H9 (cell line): Measurements from ENCODE around the gene PIK3CD. TPM values are rescaled to one million over a fixed set of nuclear protein-coding genes. Genes with fewer than 3 reads are reported as not detected.

Experiments used
- DNase-seq: peaks from one replicate; pipeline ENCODE4 v3.0.0-alpha.2; 2017
- H2AFZ ChIP-seq: one replicate; pipeline ENCODE4 v1.6.1; 2013; ENCODE audit warnings: mild to moderate bottlenecking, low read length, control low read depth, moderate library complexity
- H2AK5ac ChIP-seq: 2 replicates; pipeline ENCODE4 v1.6.1; 2013; ENCODE audit warnings: low read length, control low read depth, mixed read lengths; ENCODE audit not compliant: insufficient read length
- H2BK120ac ChIP-seq: one replicate; pipeline ENCODE4 v1.6.1; 2013; ENCODE audit warnings: low read depth, mild to moderate bottlenecking, low read length, control low read depth, inconsistent platforms; ENCODE audit not compliant: poor library complexity, severe bottlenecking
- H2BK12ac ChIP-seq: 2 replicates; pipeline ENCODE4 v1.6.1; 2013; ENCODE audit warnings: low read length, control low read depth, mixed read lengths, low read depth; ENCODE audit not compliant: insufficient read length
- H2BK15ac ChIP-seq: 2 replicates; pipeline ENCODE4 v1.6.1; 2013; ENCODE audit warnings: low read depth, low read length, control low read depth
- H2BK20ac ChIP-seq: one replicate; pipeline ENCODE4 v1.6.1; 2013; ENCODE audit warnings: low read depth, mild to moderate bottlenecking, low read length, control low read depth, inconsistent platforms; ENCODE audit not compliant: poor library complexity, severe bottlenecking
- H2BK5ac ChIP-seq: 2 replicates; pipeline ENCODE4 v1.6.1; 2013; ENCODE audit warnings: low read length, control low read depth, mixed read lengths; ENCODE audit not compliant: insufficient read length
- H3K14ac ChIP-seq: 2 replicates; pipeline ENCODE4 v1.6.1; 2013; ENCODE audit warnings: low read length, control low read depth; ENCODE audit not compliant: insufficient read depth
- H3K18ac ChIP-seq: 2 replicates; pipeline ENCODE4 v1.6.1; 2013; ENCODE audit warnings: low read depth, mild to moderate bottlenecking, mixed read lengths, low read length, control low read depth; ENCODE audit not compliant: insufficient read length
- H3K23ac ChIP-seq: 2 replicates; pipeline ENCODE4 v1.6.1; 2013; ENCODE audit warnings: low read length, control low read depth, mixed read lengths, low read depth; ENCODE audit not compliant: insufficient read length
- H3K23me2 ChIP-seq: 2 replicates; pipeline ENCODE4 v1.6.1; 2013; ENCODE audit warnings: low read depth, mild to moderate bottlenecking, mixed read lengths, low read length, control low read depth; ENCODE audit not compliant: insufficient read length, poor library complexity, severe bottlenecking
- H3K27ac ChIP-seq: 2 replicates; pipeline ENCODE4 v1.5.1; 2013; ENCODE audit warnings: low read length, control low read depth, mixed read lengths, low read depth; ENCODE audit not compliant: insufficient read length
- H3K27me3 ChIP-seq: 2 replicates; pipeline ENCODE4 v1.6.1; 2013; ENCODE audit warnings: low read length, control low read depth, inconsistent platforms; ENCODE audit not compliant: insufficient read depth
- H3K4ac ChIP-seq: 2 replicates; pipeline ENCODE4 v1.6.1; 2013; ENCODE audit warnings: low read depth, mild to moderate bottlenecking, control low read depth, inconsistent platforms, low read length, moderate library complexity
- H3K4me1 ChIP-seq: 2 replicates; pipeline ENCODE4 v1.6.1; 2013; ENCODE audit warnings: low read length, control low read depth, inconsistent platforms; ENCODE audit not compliant: insufficient read depth
- H3K4me2 ChIP-seq: 2 replicates; pipeline ENCODE4 v1.6.1; 2013; ENCODE audit warnings: low read length, control low read depth, mixed read lengths; ENCODE audit not compliant: insufficient read length, insufficient read depth
- H3K56ac ChIP-seq: 2 replicates; pipeline ENCODE4 v1.6.1; 2013; ENCODE audit warnings: low read depth, mild to moderate bottlenecking, mixed read lengths, low read length, control low read depth; ENCODE audit not compliant: insufficient read length
- H3K79me1 ChIP-seq: 2 replicates; pipeline ENCODE4 v1.6.1; 2013; ENCODE audit warnings: low read depth, mild to moderate bottlenecking, moderate library complexity, low read length, control low read depth, inconsistent platforms; ENCODE audit not compliant: insufficient read depth, poor library complexity, severe bottlenecking
- H3K79me2 ChIP-seq: 2 replicates; pipeline ENCODE4 v1.6.1; 2013; ENCODE audit warnings: low read length, control low read depth, inconsistent platforms; ENCODE audit not compliant: insufficient read depth
- H3K9ac ChIP-seq: 2 replicates; pipeline ENCODE4 v1.6.1; 2013; ENCODE audit warnings: low read length, control low read depth, mixed read lengths; ENCODE audit not compliant: insufficient read length; ENCODE audit errors: extremely low read depth
- H3K9me3 ChIP-seq: one replicate; pipeline ENCODE4 v1.6.1; 2013; ENCODE audit warnings: low read depth, low read length, inconsistent platforms; ENCODE audit not compliant: control insufficient read depth
- H3T11ph ChIP-seq: one replicate; pipeline ENCODE4 v1.6.1; 2013; ENCODE audit warnings: mild to moderate bottlenecking, low read length, control low read depth, inconsistent platforms
- H4K20me1 ChIP-seq: one replicate; pipeline ENCODE4 v1.6.1; 2013; ENCODE audit not compliant: control insufficient read depth, insufficient read length, insufficient read depth
- H4K5ac ChIP-seq: 2 replicates; pipeline ENCODE4 v1.6.1; 2013; ENCODE audit warnings: low read depth, mild to moderate bottlenecking, mixed read lengths, low read length, control low read depth; ENCODE audit not compliant: insufficient read length
- H4K8ac ChIP-seq: replicated peaks from 2 replicates; pipeline ENCODE4 v1.6.1; 2013; ENCODE audit warnings: low read length, control low read depth, mixed read lengths, low read depth; ENCODE audit not compliant: insufficient read length
- H4K91ac ChIP-seq: 2 replicates; pipeline ENCODE4 v1.6.1; 2013; ENCODE audit warnings: low read depth, mild to moderate bottlenecking, moderate library complexity, mixed read lengths, low read length, control low read depth; ENCODE audit not compliant: insufficient read length
- H3K27ac Mint-ChIP-seq, 3 experiments: 2 replicates in 2 of 3; 3 replicates in 1 of 3; pipeline ENCODE4 v1.8.0; 2020 to 2021; ENCODE audit warnings: mixed read lengths in 3 of 3, mild to moderate bottlenecking in 1 of 3, moderate library complexity in 1 of 3
- H3K27me3 Mint-ChIP-seq: 2 replicates; pipeline ENCODE4 v1.8.0; 2021; ENCODE audit warnings: low read depth, mild to moderate bottlenecking, moderate library complexity, mixed read lengths
- H3K36me3 Mint-ChIP-seq, 3 experiments: 2 replicates in 2 of 3; 3 replicates in 1 of 3; pipeline ENCODE4 v1.8.0; 2020 to 2021; ENCODE audit warnings: low read depth in 3 of 3, mixed read lengths in 3 of 3; ENCODE audit not compliant: insufficient read depth in 1 of 3
- H3K4me1 Mint-ChIP-seq, 2 experiments: 2 replicates each; pipeline ENCODE4 v1.8.0; 2020; ENCODE audit warnings: mixed read lengths in 2 of 2
- H3K4me3 Mint-ChIP-seq, 2 experiments: 2 replicates in 1 of 2; 3 replicates in 1 of 2; pipeline ENCODE4 v1.8.0; 2020 to 2021; ENCODE audit warnings: mild to moderate bottlenecking in 2 of 2, mixed read lengths in 2 of 2, moderate library complexity in 1 of 2
- H3K9me3 Mint-ChIP-seq, 2 experiments: 2 replicates in 1 of 2; 3 replicates in 1 of 2; pipeline ENCODE4 v1.8.0; 2020; ENCODE audit warnings: mild to moderate bottlenecking in 2 of 2, mixed read lengths in 2 of 2, moderate library complexity in 1 of 2
- CTCF ChIP-seq: fragments of 200-600 bp; sonication (generic); conservative IDR thresholded peaks from 3 replicates; pipeline ENCODE4 v1.8.0; 2021; ENCODE audit warnings: antibody characterized with exemption, mild to moderate bottlenecking
- WGBS: extraction: QIAGEN DNeasy Blood & Tissue Kit; methylation state at CpG from one replicate; pipeline ENCODE4 v1.1.7; 2013; ENCODE audit warnings: missing lambda C conversion rate, low lambda C conversion rate, mixed read lengths; ENCODE audit not compliant: insufficient read length; ENCODE audit errors: extremely low coverage; 5-methylcytosine and 5-hydroxymethylcytosine counted together
- total RNA-seq: library from RNA; stranded (reverse); gene quantifications from 2 replicates; pipeline ENCODE4 v1.2.1, GENCODE V29; 2021

The PIK3CD gene
- total RNA-seq, 1 experiment from 2014 or later = 10.0 TPM

- Histone ChIP-seq H2BK20ac (no peak overlapping the region), H2AK5ac (no peak overlapping the region), H3K4ac (no peak overlapping the region), H4K8ac (no peak overlapping the region), H4K20me1 (no peaks in the 10 kb centered on the region), H3K4me1 (no peaks in the 10 kb centered on the region), H3K9ac (no peak overlapping the region), H2AFZ (no peak overlapping the region), H4K91ac (no peak overlapping the region), H3K4me2 (no peak overlapping the region), H4K5ac (no peak overlapping the region), H2BK15ac (no peak overlapping the region), H3K14ac (no peak overlapping the region), H2BK120ac (no peak overlapping the region), H3K23me2 (no peaks in the 10 kb centered on the region), H3K9me3 (no peaks in the 10 kb centered on the region), H3K27me3 (no peaks in the 10 kb centered on the region; the same call in 1 of the 2 replicates), H3K79me1 (no peaks in the 10 kb centered on the region), H3K56ac (no peak overlapping the region), H2BK5ac (no peak overlapping the region), H3K23ac (no peak overlapping the region), H3K27ac (no peak overlapping the region), H2BK12ac (no peak overlapping the region), H3T11ph (no peak overlapping the region), H3K18ac (no peak overlapping the region), H3K79me2 (no peaks in the 10 kb centered on the region)
- WGBS = no CpG with 5 or more reads among the region's 4 CpGs
- DNase-seq = no peak
- no peak overlapping the region for H3K27ac Mint-ChIP-seq
- no peak overlapping the region for H3K4me3 Mint-ChIP-seq
- H3K4me1 Mint-ChIP-seq = peaks cover 2 to 8% of the 10 kb centered on the region in 2 experiments; a peak in 3 of 4 replicates
- no peaks in the 10 kb centered on the region; a peak in 1 of 7 replicates for H3K36me3 Mint-ChIP-seq
- H3K9me3 Mint-ChIP-seq = no peaks in the 10 kb centered on the region; a peak in 1 of 5 replicates
- no peak for TF ChIP-seq CTCF
- peaks cover 27% of the 10 kb centered on the region for H3K27me3 Mint-ChIP-seq
Observed at GRCh38 chr1:9658199-9658598, 6.7 kb downstream of the PIK3CD start.
